Osteocyte (in vitro differentiated cells): Measurements from ENCODE around the gene WDR20. TPM values are rescaled to one million over a fixed set of nuclear protein-coding genes. Genes with fewer than 3 reads are reported as not detected.
A peak's percentile ranks its signal among the peaks of the same experiment; 100 is the strongest.

Experiments
- DNase-seq: peaks from one replicate; pipeline ENCODE4 v3.0.0; 2021; ENCODE audit warnings: mixed read lengths; ENCODE audit not compliant: unreplicated experiment; ENCODE audit errors: extremely low spot score
- H3K27ac Mint-ChIP-seq: one replicate; pipeline ENCODE4 v1.8.0; 2021; ENCODE audit warnings: mild to moderate bottlenecking, mixed read lengths; ENCODE audit not compliant: unreplicated experiment
- H3K27me3 Mint-ChIP-seq: one replicate; pipeline ENCODE4 v1.8.0; 2021; ENCODE audit warnings: mixed read lengths; ENCODE audit not compliant: unreplicated experiment
- H3K36me3 Mint-ChIP-seq: one replicate; pipeline ENCODE4 v1.8.0; 2021; ENCODE audit warnings: mixed read lengths; ENCODE audit not compliant: unreplicated experiment
- H3K4me1 Mint-ChIP-seq: one replicate; pipeline ENCODE4 v1.8.0; 2021; ENCODE audit warnings: mixed read lengths; ENCODE audit not compliant: unreplicated experiment
- H3K4me3 Mint-ChIP-seq: one replicate; pipeline ENCODE4 v1.8.0; 2021; ENCODE audit warnings: mild to moderate bottlenecking, moderate library complexity, mixed read lengths; ENCODE audit not compliant: unreplicated experiment
- H3K9me3 Mint-ChIP-seq: one replicate; pipeline ENCODE4 v1.8.0; 2021; ENCODE audit warnings: mixed read lengths; ENCODE audit not compliant: unreplicated experiment
- CTCF ChIP-seq: fragments of 200-600 bp; sonication (generic); IDR thresholded peaks from 2 replicates; pipeline ENCODE4 v1.5.0; 2021; ENCODE audit warnings: antibody characterized with exemption, mild to moderate bottlenecking, moderate library complexity
- total RNA-seq: library from RNA; stranded (reverse); gene quantifications from 2 replicates; pipeline ENCODE4 v1.2.1, GENCODE V29; 2021

Gene WDR20
- total RNA-seq, 1 donor from 2014 or later: 27.4 TPM

GRCh38 chr14:102187568-102188001, 47.9 kb downstream of the WDR20 start:
- Mint-ChIP-seq H3K27ac (peak overlapping the region; percentile 95), H3K4me3 (no peak overlapping the region), H3K9me3 (no peaks in the 10 kb centered on the region)

GRCh38 chr14:102188187-102188586, 48.5 kb downstream of the WDR20 start:
- Mint-ChIP-seq H3K36me3 (no peaks in the 10 kb centered on the region), H3K9me3 (no peaks in the 10 kb centered on the region), H3K4me1 (peaks cover 45% of the 10 kb centered on the region), H3K4me3 (no peak overlapping the region), H3K27ac (peak overlapping the region; percentile 95), H3K27me3 (no peaks in the 10 kb centered on the region)
- DNase-seq: no peak
- no peak for TF ChIP-seq CTCF

More at GRCh38 chr14:102187568-102188001, 47.9 kb downstream of the WDR20 start:
- Mint-ChIP-seq H3K4me1 (peaks cover 50% of the 10 kb centered on the region), H3K36me3 (no peaks in the 10 kb centered on the region), H3K27me3 (no peaks in the 10 kb centered on the region)
- DNase-seq: no peak
- no peak for TF ChIP-seq CTCF

DNA sequence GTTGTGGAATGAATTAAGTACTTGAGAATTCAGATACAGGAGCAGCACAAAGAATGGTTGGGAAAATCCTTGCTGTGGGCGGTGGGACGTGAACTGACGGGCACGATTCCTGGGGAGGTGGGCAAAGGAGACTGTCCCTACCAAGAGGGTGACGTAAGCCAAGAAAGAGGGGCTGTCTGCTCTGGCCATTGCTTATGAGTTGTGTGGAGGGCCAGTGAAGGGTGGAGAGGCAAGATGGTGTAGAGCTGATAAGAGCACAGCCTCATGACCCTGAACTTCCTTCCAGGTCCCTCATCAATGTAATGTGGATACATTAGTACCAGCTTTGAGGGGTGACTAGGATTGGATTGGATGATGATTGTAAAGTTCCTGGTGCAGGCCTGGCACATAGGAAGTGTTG, 50.2 kb downstream of the WDR20 start:
- Mint-ChIP-seq H3K27ac (no peak overlapping the region), H3K27me3 (no peaks in the 10 kb centered on the region), H3K4me3 (no peak overlapping the region), H3K36me3 (no peaks in the 10 kb centered on the region), H3K4me1 (peaks cover 31% of the 10 kb centered on the region), H3K9me3 (no peaks in the 10 kb centered on the region)
- DNase-seq: no peak
- TF ChIP-seq CTCF: no peak

DNA sequence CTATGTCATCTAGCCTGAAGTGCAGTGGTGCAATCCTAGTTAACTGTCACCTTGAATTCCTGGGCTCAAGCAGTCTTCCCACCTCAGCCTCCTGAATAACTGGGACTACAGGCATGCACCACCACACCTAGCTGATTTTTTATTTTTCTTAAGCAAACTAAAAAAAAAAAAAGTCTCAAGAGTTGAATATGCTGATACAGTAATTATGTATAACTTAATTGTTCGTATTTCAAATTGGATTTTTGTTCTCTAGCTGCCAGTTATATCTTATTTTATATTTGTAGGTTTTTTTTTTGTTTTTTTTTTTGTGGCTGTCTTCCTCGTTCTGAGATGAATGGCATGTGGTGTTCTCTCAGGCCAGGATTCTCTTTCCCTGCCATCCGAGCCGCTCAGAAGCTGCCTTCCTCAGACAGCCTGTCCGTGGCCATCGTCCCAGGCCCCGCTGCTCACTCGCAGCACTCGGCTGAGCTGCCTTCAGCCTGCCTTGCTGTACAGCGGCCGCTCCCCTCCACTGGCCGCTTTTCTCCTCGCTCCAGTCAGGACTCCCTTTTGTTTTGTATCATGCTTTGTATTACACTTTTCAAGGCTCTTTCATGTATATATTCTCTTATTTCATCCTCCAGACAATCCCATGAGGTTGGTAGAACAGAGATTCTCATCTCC, 53.3 kb downstream of the WDR20 start:
- H3K27me3 Mint-ChIP-seq: no peaks in the 10 kb centered on the region
- H3K27ac Mint-ChIP-seq: no peak overlapping the region
- H3K9me3 Mint-ChIP-seq: no peaks in the 10 kb centered on the region
- H3K4me3 Mint-ChIP-seq: no peak overlapping the region
- DNase-seq: no peak
- peaks cover 4% of the 10 kb centered on the region for H3K4me1 Mint-ChIP-seq
- peaks cover 12% of the 10 kb centered on the region for H3K36me3 Mint-ChIP-seq
- TF ChIP-seq CTCF: no peak

- peaks cover 3% of the 10 kb centered on the region for H3K4me1 Mint-ChIP-seq
- no peak overlapping the region for H3K4me3 Mint-ChIP-seq
- no peaks in the 10 kb centered on the region for H3K27me3 Mint-ChIP-seq
- H3K9me3 Mint-ChIP-seq: no peaks in the 10 kb centered on the region
- H3K36me3 Mint-ChIP-seq: peaks cover 22% of the 10 kb centered on the region
- TF ChIP-seq CTCF: no peak
- H3K27ac Mint-ChIP-seq: no peak overlapping the region
- no peak for DNase-seq
Observed at GRCh38 chr14:102194856-102195255, 55.2 kb downstream of the WDR20 start.
